ENCODE results near the gene WFIKKN2. TPM values are rescaled to one million over a fixed set of nuclear protein-coding genes. Genes with fewer than 3 reads are reported as not detected.

Gene WFIKKN2
- total and polyA plus RNA-seq, 2 of the 13 experiments (the other 11 are each of a cell fraction or from before 2014, with no cell fraction given): not detected

DNA sequence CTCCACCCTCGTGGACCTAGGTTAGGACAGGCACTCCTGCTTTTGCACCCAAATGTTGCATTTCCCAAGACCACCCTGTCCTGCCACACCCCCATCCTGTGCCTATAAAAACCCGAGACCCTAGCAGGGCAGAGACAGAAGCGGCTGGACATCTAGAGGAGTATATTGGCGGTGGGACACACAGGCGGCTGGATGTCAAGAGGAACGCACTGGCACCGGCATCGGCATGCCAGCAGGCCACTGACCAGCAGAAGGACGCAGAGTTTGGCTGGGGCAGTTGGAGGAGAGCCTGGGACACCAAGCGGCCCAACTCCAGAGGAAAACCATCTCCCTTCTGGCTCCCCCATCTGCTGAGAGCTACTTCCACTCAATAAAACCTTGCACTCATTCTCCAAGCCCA is 14.7 kb upstream of the WFIKKN2 start:
- ATAC-seq (no peak), FAIRE-seq (no peak), DNase-seq (ENCODE audit: low spot score) (no peak)
- H3K9me3 ChIP-seq (ENCODE audit: low read length): no peaks in the 10 kb centered on the region
- H3K79me2 ChIP-seq (ENCODE audit: insufficient read depth, low read length): no peaks in the 10 kb centered on the region
- H3K9ac ChIP-seq (ENCODE audit: insufficient read depth, low read depth, low read length): no peak overlapping the region
- no peaks in the 10 kb centered on the region for H4K20me1 ChIP-seq (ENCODE audit: insufficient read depth, low read length)
- no peak overlapping the region for H3K4me2 ChIP-seq (ENCODE audit: low read depth, low read length)
- intact Hi-C loops (cut with micrococcal nuclease; ENCODE audit: unreplicated experiment) (no loop called here), in situ Hi-C loops (cut with HindIII; ENCODE audit: extremely low pct_ligation_motif_present, low pct_unique_long_range_greater_than_20kb) (no loop called here)
- H3K27ac ChIP-seq (ENCODE audit: extremely low read length, insufficient read depth, low read length): no peak overlapping the region
- H3K4me1 ChIP-seq (ENCODE audit: insufficient read depth, low read length): peaks cover 27% of the 10 kb centered on the region
- CTCF ChIA-PET (ENCODE audit: low intra/inter-chr PET ratio, low total read pairs): no interaction called here
- 36% methylated on average over 10 of the region's 10 CpGs for WGBS (ENCODE audit: low lambda C conversion rate)
- POLR2A ChIA-PET: no interaction called here
- H3K27me3 ChIP-seq (ENCODE audit: control insufficient read depth in 1 of 2, insufficient read depth in 2 of 2, low read length in 2 of 2): peaks cover 0 to 29% of the 10 kb centered on the region in 2 experiments; a peak in 4 of 5 replicates
- H3K4me3 ChIP-seq (replicated peaks in 1 of 3; ENCODE audit: insufficient read depth in 1 of 3, low read depth in 2 of 3, low read length in 3 of 3): no peak overlapping the region
- TF ChIP-seq KLF12 (CRISPR knock-in tag; IDR thresholded peaks at IDR 0.05; ENCODE audit: borderline replicate concordance): no peak
- TF ChIP-seq MTA3 (CRISPR knock-in tag; IDR thresholded peaks at IDR 0.05): no peak
- no peak for TF ChIP-seq FIP1L1 (IDR thresholded peaks at IDR 0.05; ENCODE audit: borderline replicate concordance, insufficient read depth, low read depth, low read length)
- TF ChIP-seq, protein P1, sequence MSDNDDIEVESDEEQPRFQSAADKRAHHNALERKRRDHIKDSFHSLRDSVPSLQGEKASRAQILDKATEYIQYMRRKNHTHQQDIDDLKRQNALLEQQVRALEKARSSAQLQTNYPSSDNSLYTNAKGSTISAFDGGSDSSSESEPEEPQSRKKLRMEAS (IDR thresholded peaks at IDR 0.05): no peak
- TF ChIP-seq ZNF263 (CRISPR knock-in tag; IDR thresholded peaks at IDR 0.05): no peak
- no peak for TF ChIP-seq ZNF670 (CRISPR knock-in tag; IDR thresholded peaks at IDR 0.05; ENCODE audit: borderline replicate concordance)
- no peak for TF ChIP-seq ZNF235 (CRISPR knock-in tag; IDR thresholded peaks at IDR 0.05; ENCODE audit: borderline replicate concordance)
- TF ChIP-seq, protein P2, sequence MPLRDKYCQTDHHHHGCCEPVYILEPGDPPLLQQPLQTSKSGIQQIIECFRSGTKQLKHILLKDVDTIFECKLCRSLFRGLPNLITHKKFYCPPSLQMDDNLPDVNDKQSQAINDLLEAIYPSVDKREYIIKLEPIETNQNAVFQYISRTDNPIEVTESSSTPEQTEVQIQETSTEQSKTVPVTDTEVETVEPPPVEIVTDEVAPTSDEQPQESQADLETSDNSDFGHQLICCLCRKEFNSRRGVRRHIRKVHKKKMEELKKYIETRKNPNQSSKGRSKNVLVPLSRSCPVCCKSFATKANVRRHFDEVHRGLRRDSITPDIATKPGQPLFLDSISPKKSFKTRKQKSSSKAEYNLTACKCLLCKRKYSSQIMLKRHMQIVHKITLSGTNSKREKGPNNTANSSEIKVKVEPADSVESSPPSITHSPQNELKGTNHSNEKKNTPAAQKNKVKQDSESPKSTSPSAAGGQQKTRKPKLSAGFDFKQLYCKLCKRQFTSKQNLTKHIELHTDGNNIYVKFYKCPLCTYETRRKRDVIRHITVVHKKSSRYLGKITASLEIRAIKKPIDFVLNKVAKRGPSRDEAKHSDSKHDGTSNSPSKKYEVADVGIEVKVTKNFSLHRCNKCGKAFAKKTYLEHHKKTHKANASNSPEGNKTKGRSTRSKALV (CRISPR knock-in tag; IDR thresholded peaks at IDR 0.05): no peak
- no peak for TF ChIP-seq MZF1 (CRISPR knock-in tag; IDR thresholded peaks at IDR 0.05; ENCODE audit: borderline replicate concordance)
- no peak for TF ChIP-seq ZFY (CRISPR knock-in tag; IDR thresholded peaks at IDR 0.05)
- no peak for TF ChIP-seq KAT7 (CRISPR knock-in tag; IDR thresholded peaks at IDR 0.05; ENCODE audit: borderline replicate concordance)
- TF ChIP-seq ZFP36 (IDR thresholded peaks at IDR 0.05; ENCODE audit: borderline replicate concordance, low read depth, low read length, partially characterized antibody): no peak
- TF ChIP-seq, protein P3, sequence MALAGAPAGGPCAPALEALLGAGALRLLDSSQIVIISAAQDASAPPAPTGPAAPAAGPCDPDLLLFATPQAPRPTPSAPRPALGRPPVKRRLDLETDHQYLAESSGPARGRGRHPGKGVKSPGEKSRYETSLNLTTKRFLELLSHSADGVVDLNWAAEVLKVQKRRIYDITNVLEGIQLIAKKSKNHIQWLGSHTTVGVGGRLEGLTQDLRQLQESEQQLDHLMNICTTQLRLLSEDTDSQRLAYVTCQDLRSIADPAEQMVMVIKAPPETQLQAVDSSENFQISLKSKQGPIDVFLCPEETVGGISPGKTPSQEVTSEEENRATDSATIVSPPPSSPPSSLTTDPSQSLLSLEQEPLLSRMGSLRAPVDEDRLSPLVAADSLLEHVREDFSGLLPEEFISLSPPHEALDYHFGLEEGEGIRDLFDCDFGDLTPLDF (CRISPR knock-in tag; IDR thresholded peaks at IDR 0.05): no peak
- TF ChIP-seq ZNF883 (CRISPR knock-in tag; IDR thresholded peaks at IDR 0.05; ENCODE audit: not compliant biosample characterization): no peak
- BruUV-seq (replicated peaks): no TSS peak
- no peak overlapping the region for H2AFZ ChIP-seq (ENCODE audit: low read length)
- no peaks in the 10 kb centered on the region for H3K36me3 ChIP-seq (replicated peaks in 1 of 2; ENCODE audit: control insufficient read depth in 1 of 2, insufficient read depth in 2 of 2, low read length in 2 of 2)
